ENCODE measurements around the gene B3GAT3.

B3GAT3 gene

GRCh38 chr11:62645946-62646824 lies 24.4 kb upstream of the B3GAT3 start, which contains the start of gene GANAB (continued):
- 0 out of 2 replicates have a peak, but pooled peaks have one; percentile 41 for TF ChIP-seq ZNF660 (tag by site-specific recombination; IDR thresholded peaks at IDR 0.05)
- TF ChIP-seq HIC1 (tag by site-specific recombination; IDR thresholded peaks at IDR 0.05), result no peak
- no peak for TF ChIP-seq ZNF791 (tag by site-specific recombination; IDR thresholded peaks at IDR 0.05)
- no peak for TF ChIP-seq ZNF664 (tag by site-specific recombination; IDR thresholded peaks at IDR 0.05)
- 0 out of 2 replicates have a peak, but pooled peaks have one; percentile 32 for TF ChIP-seq ZNF777 (tag by site-specific recombination; IDR thresholded peaks at IDR 0.05; ENCODE audit: borderline replicate concordance)
- peak; percentile 79 for TF ChIP-seq SP3 (tag by site-specific recombination; IDR thresholded peaks at IDR 0.05)
- TF ChIP-seq ZNF112 (tag by site-specific recombination; IDR thresholded peaks at IDR 0.05), result no peak
- no peak for TF ChIP-seq ZNF19 (tag by site-specific recombination; IDR thresholded peaks at IDR 0.05; ENCODE audit: low read depth)
- TF ChIP-seq ZBTB17 (tag by site-specific recombination; IDR thresholded peaks at IDR 0.05), result no peak
- peak; percentile 45; the same call in 1 of the 2 replicates for TF ChIP-seq KLF17 (tag by site-specific recombination; IDR thresholded peaks at IDR 0.05)
- 0 out of 2 replicates have a peak, but pooled peaks have one; percentile 3 for TF ChIP-seq ZNF146 (tag by site-specific recombination; IDR thresholded peaks at IDR 0.05)
- TF ChIP-seq AEBP2 (tag by site-specific recombination; IDR thresholded peaks at IDR 0.05; ENCODE audit: borderline replicate concordance), result no peak
- peak; percentile 76 for TF ChIP-seq ZBTB26 (tag by site-specific recombination; optimal IDR thresholded peaks at IDR 0.05)
- TF ChIP-seq ZNF792 (tag by site-specific recombination; IDR thresholded peaks at IDR 0.05), result no peak
- TF ChIP-seq ZNF366 (tag by site-specific recombination; conservative IDR thresholded peaks at IDR 0.05), result no peak
- no peak for TF ChIP-seq ZNF558 (tag by site-specific recombination; IDR thresholded peaks at IDR 0.05)
- no peak for TF ChIP-seq ZNF311 (tag by site-specific recombination; IDR thresholded peaks at IDR 0.05; ENCODE audit: borderline replicate concordance)
- TF ChIP-seq ZNF677 (tag by site-specific recombination; IDR thresholded peaks at IDR 0.05), result no peak
- TF ChIP-seq FEZF1 (tag by site-specific recombination; IDR thresholded peaks at IDR 0.05), result no peak
- TF ChIP-seq ZNF654 (tag by site-specific recombination; IDR thresholded peaks at IDR 0.05; ENCODE audit: low read depth), result no peak
- TF ChIP-seq PRDM10 (tag by site-specific recombination; IDR thresholded peaks at IDR 0.05), result 0 out of 2 replicates have a peak, but pooled peaks have one; percentile 10
- no peak for TF ChIP-seq ZNF214 (tag by site-specific recombination; IDR thresholded peaks at IDR 0.05; ENCODE audit: borderline replicate concordance)
- no peak for TF ChIP-seq ZNF416 (tag by site-specific recombination; IDR thresholded peaks at IDR 0.05)
- TF ChIP-seq ZNF398 (tag by site-specific recombination; IDR thresholded peaks at IDR 0.05), result no peak
- no peak for TF ChIP-seq TRIM28 (IDR thresholded peaks at IDR 0.05; ENCODE audit: borderline replicate concordance, low read length)
- no peak for TF ChIP-seq GLI4 (tag by site-specific recombination; IDR thresholded peaks at IDR 0.05)
- TF ChIP-seq ZBTB48 (tag by site-specific recombination; IDR thresholded peaks at IDR 0.05), result no peak
- 0 out of 2 replicates have a peak, but pooled peaks have one; percentile 27 for TF ChIP-seq KLF7 (tag by site-specific recombination; IDR thresholded peaks at IDR 0.05; ENCODE audit: borderline replicate concordance)
